Uterus (tissue), 4 donors: ENCODE measurements around the gene ATP11B. TPM values are rescaled to one million over a fixed set of nuclear protein-coding genes. Genes with fewer than 3 reads are reported as not detected.

Experiments used
- DNase-seq, 2 donors: peaks; one replicate each; pipeline ENCODE4 v3.0.0-alpha.2; 2019 to 2020
- H3K27ac ChIP-seq, 2 donors: fragments of 200-600 bp; sonication (generic); 1 replicate in 1 of 2; 2 replicates in 1 of 2; pipeline ENCODE4 v1.5.1; 2016 to 2018
- H3K27me3 ChIP-seq, 2 donors: fragments of 200-600 bp; sonication (generic); one replicate each; pipeline ENCODE4 v1.5.1; 2018 to 2019; ENCODE audit warnings: control low read depth in 1 of 2
- H3K36me3 ChIP-seq, 2 donors: fragments of 200-600 bp; sonication (generic); one replicate each; pipeline ENCODE4 v1.5.1; 2019; ENCODE audit warnings: control low read depth in 1 of 2
- H3K4me1 ChIP-seq, 2 donors: fragments of 200-600 bp; sonication (generic); one replicate each; pipeline ENCODE4 v1.5.1; 2018 to 2019; ENCODE audit warnings: control low read depth in 1 of 2
- H3K4me3 ChIP-seq, 2 donors: fragments of 200-600 bp; sonication (generic); 1 replicate in 1 of 2; 2 replicates in 1 of 2; pipeline ENCODE4 v1.5.1; 2018 to 2019; ENCODE audit warnings: mild to moderate bottlenecking in 1 of 2
- H3K9me3 ChIP-seq, 2 donors: fragments of 200-600 bp; sonication (generic); one replicate each; pipeline ENCODE4 v1.5.1; 2019; ENCODE audit warnings: control low read depth in 1 of 2
- CTCF ChIP-seq, 4 experiments: fragments of 200-600 bp in 2 of 4; fragments of 450-650 bp in 2 of 4; sonication (generic) in 2 of 4; IDR thresholded peaks; one replicate each; pipeline ENCODE4 v1.5.1; 2016 to 2019; ENCODE audit warnings: antibody characterized with exemption in 4 of 4, mild to moderate bottlenecking in 2 of 4, moderate library complexity in 1 of 4
- POLR2A ChIP-seq, 2 donors: fragments of 450-650 bp; IDR thresholded peaks; one replicate each; pipeline ENCODE4 v1.6.1; 2016; ENCODE audit warnings: antibody characterized with exemption in 2 of 2, mild to moderate bottlenecking in 1 of 2, moderate library complexity in 1 of 2
- intact Hi-C: fragments of 100-400 bp; cut with DNase I; formaldehyde crosslinking; loops from one replicate; pipeline ENCODE4 v1.15.1; 2023; ENCODE audit warnings: low total_unique reads
- total RNA-seq, 4 donors: library from RNA; depleted of rRNA in 3 of 4; stranded (reverse); fragments of >200 nt in 3 of 4; gene quantifications; one replicate each; pipeline versions ENCODE4 v1.1.0 to v1.2.4, GENCODE V29; 2014 to 2023
- donor health status: DM: yes; HTN: yes; CAD: no.

The ATP11B gene
- total RNA-seq, 4 donors from 2014 or later, result 53.5 to 136 (median 95.1) TPM

GRCh38 chr3:182763896-182764295 lies 29.4 kb upstream of the ATP11B start:
- no peak for DNase-seq
- no peaks in the 10 kb centered on the region for H3K4me1 ChIP-seq
- no peak overlapping the region for H3K27ac ChIP-seq
- no peaks in the 10 kb centered on the region for H3K27me3 ChIP-seq
- no peaks in the 10 kb centered on the region for H3K9me3 ChIP-seq
- H3K36me3 ChIP-seq, result no peaks in the 10 kb centered on the region
- no peak overlapping the region for H3K4me3 ChIP-seq
- TF ChIP-seq CTCF (IDR thresholded peaks at IDR 0.05) (no peak), POLR2A (IDR thresholded peaks at IDR 0.05) (no peak)
- intact Hi-C loops, result no loop called here

- intact Hi-C loops, result no loop called here
- Histone ChIP-seq H3K36me3 (no peaks in the 10 kb centered on the region), H3K27me3 (no peaks in the 10 kb centered on the region), H3K4me3 (no peak overlapping the region), H3K27ac (no peak overlapping the region), H3K4me1 (no peaks in the 10 kb centered on the region), H3K9me3 (no peaks in the 10 kb centered on the region)
- TF ChIP-seq POLR2A (IDR thresholded peaks at IDR 0.05), result no peak
- DNase-seq, result no peak
Measured at GRCh38 chr3:182765287-182765686, 28.0 kb upstream of the ATP11B start.

GRCh38 chr3:182766099-182766498 lies 27.2 kb upstream of the ATP11B start:
- H3K27ac ChIP-seq, result no peak overlapping the region
- TF ChIP-seq POLR2A (IDR thresholded peaks at IDR 0.05), result no peak
- TF ChIP-seq CTCF (IDR thresholded peaks at IDR 0.05), result no peak
- no peaks in the 10 kb centered on the region for H3K36me3 ChIP-seq
- intact Hi-C loops, result no loop called here
- H3K9me3 ChIP-seq, result no peaks in the 10 kb centered on the region
- DNase-seq, result no peak
- no peaks in the 10 kb centered on the region for H3K27me3 ChIP-seq
- no peak overlapping the region for H3K4me3 ChIP-seq
- no peaks in the 10 kb centered on the region for H3K4me1 ChIP-seq

- Histone ChIP-seq H3K27me3 (no peaks in the 10 kb centered on the region), H3K4me1 (no peaks in the 10 kb centered on the region), H3K9me3 (no peaks in the 10 kb centered on the region), H3K4me3 (no peak overlapping the region), H3K36me3 (no peaks in the 10 kb centered on the region), H3K27ac (no peak overlapping the region)
- intact Hi-C loops, result no loop called here
- no peak for DNase-seq
- TF ChIP-seq CTCF (IDR thresholded peaks at IDR 0.05) (no peak), POLR2A (IDR thresholded peaks at IDR 0.05) (no peak)
Measured at GRCh38 chr3:182768413-182768812, 24.9 kb upstream of the ATP11B start.

- TF ChIP-seq CTCF (IDR thresholded peaks at IDR 0.05), result no peak
- TF ChIP-seq POLR2A (IDR thresholded peaks at IDR 0.05), result no peak
- H3K27me3 ChIP-seq, result no peaks in the 10 kb centered on the region
- no peak for DNase-seq
- no peaks in the 10 kb centered on the region for H3K4me1 ChIP-seq
- intact Hi-C loops, result no loop called here
- H3K36me3 ChIP-seq, result no peaks in the 10 kb centered on the region
- no peak overlapping the region for H3K4me3 ChIP-seq
- H3K27ac ChIP-seq, result no peak overlapping the region
- no peaks in the 10 kb centered on the region for H3K9me3 ChIP-seq
Measured at GRCh38 chr3:182769673-182770072, 23.6 kb upstream of the ATP11B start.

GRCh38 chr3:182782149-182782548 lies 11.2 kb upstream of the ATP11B start:
- Histone ChIP-seq H3K27me3 (no peaks in the 10 kb centered on the region), H3K27ac (no peak overlapping the region), H3K4me3 (no peak overlapping the region), H3K9me3 (no peaks in the 10 kb centered on the region), H3K4me1 (no peaks in the 10 kb centered on the region), H3K36me3 (no peaks in the 10 kb centered on the region)
- no peak for DNase-seq
- intact Hi-C loops, result no loop called here
- TF ChIP-seq CTCF (IDR thresholded peaks at IDR 0.05) (no peak), POLR2A (IDR thresholded peaks at IDR 0.05) (no peak)
